ENCODE data around the gene KIF16B. TPM values are rescaled to one million over a fixed set of nuclear protein-coding genes. Genes with fewer than 3 reads are reported as not detected.

KIF16B gene
- total RNA-seq, 1 experiment from 2014 or later: 7.0 TPM

DNA sequence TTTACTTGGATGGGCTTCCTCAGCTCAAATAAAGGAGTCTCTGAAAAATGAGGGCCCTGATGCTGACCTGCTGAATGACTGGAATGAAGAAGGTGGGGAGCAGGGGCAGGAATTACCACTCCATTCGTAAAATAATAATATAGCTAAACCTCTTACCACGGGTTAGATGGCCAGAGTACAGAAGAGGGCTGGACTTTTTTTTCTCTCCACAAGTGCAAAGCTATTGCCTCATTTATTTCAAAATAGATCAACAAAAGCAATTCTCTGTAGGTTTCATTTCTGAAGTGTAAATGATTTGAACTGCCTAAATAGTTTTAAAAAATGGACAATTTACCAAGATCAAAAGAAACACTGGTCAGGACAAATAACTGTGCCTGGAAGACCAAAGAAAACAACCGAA is 256.7 kb downstream of the KIF16B start:
- Histone ChIP-seq H3K4me2 (ENCODE audit: low read length) (no peak overlapping the region), H3K9me3 (ENCODE audit: control insufficient read depth in 1 of 2, insufficient read depth in 1 of 2, low read depth in 1 of 2, low read length in 2 of 2) (no peaks in the 10 kb centered on the region), H2AFZ (ENCODE audit: low read depth, low read length, poor library complexity, severe bottlenecking) (no peak overlapping the region), H3K79me2 (ENCODE audit: insufficient read depth, low read length) (no peaks in the 10 kb centered on the region), H3K4me3 (replicated peaks in 1 of 2; ENCODE audit: low read depth in 1 of 2, low read length in 2 of 2) (no peak overlapping the region), H3K9ac (ENCODE audit: low read length) (no peak overlapping the region), H3K27ac (ENCODE audit: low read depth, low read length) (no peak overlapping the region), H3K4me1 (ENCODE audit: control insufficient read depth in 1 of 2, insufficient read depth in 2 of 2, low read length in 2 of 2) (no peaks in the 10 kb centered on the region), H3K9me2 (ENCODE audit: insufficient read depth) (no peaks in the 10 kb centered on the region), H3K36me3 (ENCODE audit: control insufficient read depth in 1 of 2, insufficient read depth in 2 of 2, low read length in 2 of 2) (no peaks in the 10 kb centered on the region; a peak in 1 of 4 replicates), H3K27me3 (ENCODE audit: insufficient read depth, low read length) (no peaks in the 10 kb centered on the region), H4K20me1 (ENCODE audit: insufficient read depth) (no peaks in the 10 kb centered on the region)
- no peak for TF ChIP-seq SRF (IDR thresholded peaks at IDR 0.05; ENCODE audit: low read depth)
- TF ChIP-seq CBX3 (IDR thresholded peaks at IDR 0.05; ENCODE audit: low read depth): no peak
- TF ChIP-seq, protein P1, sequence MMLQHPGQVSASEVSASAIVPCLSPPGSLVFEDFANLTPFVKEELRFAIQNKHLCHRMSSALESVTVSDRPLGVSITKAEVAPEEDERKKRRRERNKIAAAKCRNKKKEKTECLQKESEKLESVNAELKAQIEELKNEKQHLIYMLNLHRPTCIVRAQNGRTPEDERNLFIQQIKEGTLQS (IDR thresholded peaks at IDR 0.05): no peak
- TF ChIP-seq, protein P2, sequence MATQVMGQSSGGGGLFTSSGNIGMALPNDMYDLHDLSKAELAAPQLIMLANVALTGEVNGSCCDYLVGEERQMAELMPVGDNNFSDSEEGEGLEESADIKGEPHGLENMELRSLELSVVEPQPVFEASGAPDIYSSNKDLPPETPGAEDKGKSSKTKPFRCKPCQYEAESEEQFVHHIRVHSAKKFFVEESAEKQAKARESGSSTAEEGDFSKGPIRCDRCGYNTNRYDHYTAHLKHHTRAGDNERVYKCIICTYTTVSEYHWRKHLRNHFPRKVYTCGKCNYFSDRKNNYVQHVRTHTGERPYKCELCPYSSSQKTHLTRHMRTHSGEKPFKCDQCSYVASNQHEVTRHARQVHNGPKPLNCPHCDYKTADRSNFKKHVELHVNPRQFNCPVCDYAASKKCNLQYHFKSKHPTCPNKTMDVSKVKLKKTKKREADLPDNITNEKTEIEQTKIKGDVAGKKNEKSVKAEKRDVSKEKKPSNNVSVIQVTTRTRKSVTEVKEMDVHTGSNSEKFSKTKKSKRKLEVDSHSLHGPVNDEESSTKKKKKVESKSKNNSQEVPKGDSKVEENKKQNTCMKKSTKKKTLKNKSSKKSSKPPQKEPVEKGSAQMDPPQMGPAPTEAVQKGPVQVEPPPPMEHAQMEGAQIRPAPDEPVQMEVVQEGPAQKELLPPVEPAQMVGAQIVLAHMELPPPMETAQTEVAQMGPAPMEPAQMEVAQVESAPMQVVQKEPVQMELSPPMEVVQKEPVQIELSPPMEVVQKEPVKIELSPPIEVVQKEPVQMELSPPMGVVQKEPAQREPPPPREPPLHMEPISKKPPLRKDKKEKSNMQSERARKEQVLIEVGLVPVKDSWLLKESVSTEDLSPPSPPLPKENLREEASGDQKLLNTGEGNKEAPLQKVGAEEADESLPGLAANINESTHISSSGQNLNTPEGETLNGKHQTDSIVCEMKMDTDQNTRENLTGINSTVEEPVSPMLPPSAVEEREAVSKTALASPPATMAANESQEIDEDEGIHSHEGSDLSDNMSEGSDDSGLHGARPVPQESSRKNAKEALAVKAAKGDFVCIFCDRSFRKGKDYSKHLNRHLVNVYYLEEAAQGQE (IDR thresholded peaks at IDR 0.05; ENCODE audit: low read depth): no peak
- TF ChIP-seq, protein P3, sequence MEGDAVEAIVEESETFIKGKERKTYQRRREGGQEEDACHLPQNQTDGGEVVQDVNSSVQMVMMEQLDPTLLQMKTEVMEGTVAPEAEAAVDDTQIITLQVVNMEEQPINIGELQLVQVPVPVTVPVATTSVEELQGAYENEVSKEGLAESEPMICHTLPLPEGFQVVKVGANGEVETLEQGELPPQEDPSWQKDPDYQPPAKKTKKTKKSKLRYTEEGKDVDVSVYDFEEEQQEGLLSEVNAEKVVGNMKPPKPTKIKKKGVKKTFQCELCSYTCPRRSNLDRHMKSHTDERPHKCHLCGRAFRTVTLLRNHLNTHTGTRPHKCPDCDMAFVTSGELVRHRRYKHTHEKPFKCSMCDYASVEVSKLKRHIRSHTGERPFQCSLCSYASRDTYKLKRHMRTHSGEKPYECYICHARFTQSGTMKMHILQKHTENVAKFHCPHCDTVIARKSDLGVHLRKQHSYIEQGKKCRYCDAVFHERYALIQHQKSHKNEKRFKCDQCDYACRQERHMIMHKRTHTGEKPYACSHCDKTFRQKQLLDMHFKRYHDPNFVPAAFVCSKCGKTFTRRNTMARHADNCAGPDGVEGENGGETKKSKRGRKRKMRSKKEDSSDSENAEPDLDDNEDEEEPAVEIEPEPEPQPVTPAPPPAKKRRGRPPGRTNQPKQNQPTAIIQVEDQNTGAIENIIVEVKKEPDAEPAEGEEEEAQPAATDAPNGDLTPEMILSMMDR (IDR thresholded peaks at IDR 0.05 in 2 of 3, conservative IDR thresholded peaks at IDR 0.05 in 1 of 3; ENCODE audit: borderline replicate concordance in 1 of 3, insufficient read depth in 1 of 3, low read depth in 2 of 3, low read length in 2 of 3): no peak
- no peak for TF ChIP-seq ZNF274 (IDR thresholded peaks at IDR 0.05; ENCODE audit: low read depth, low read length)
- TF ChIP-seq, protein P4, sequence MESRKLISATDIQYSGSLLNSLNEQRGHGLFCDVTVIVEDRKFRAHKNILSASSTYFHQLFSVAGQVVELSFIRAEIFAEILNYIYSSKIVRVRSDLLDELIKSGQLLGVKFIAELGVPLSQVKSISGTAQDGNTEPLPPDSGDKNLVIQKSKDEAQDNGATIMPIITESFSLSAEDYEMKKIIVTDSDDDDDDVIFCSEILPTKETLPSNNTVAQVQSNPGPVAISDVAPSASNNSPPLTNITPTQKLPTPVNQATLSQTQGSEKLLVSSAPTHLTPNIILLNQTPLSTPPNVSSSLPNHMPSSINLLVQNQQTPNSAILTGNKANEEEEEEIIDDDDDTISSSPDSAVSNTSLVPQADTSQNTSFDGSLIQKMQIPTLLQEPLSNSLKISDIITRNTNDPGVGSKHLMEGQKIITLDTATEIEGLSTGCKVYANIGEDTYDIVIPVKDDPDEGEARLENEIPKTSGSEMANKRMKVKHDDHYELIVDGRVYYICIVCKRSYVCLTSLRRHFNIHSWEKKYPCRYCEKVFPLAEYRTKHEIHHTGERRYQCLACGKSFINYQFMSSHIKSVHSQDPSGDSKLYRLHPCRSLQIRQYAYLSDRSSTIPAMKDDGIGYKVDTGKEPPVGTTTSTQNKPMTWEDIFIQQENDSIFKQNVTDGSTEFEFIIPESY (IDR thresholded peaks at IDR 0.05; ENCODE audit: extremely low read depth, insufficient replicate concordance, low read length): no peak
- no peak for TF ChIP-seq CEBPB (IDR thresholded peaks at IDR 0.05; ENCODE audit: low read depth)
- no peak for TF ChIP-seq TCF7L2 (IDR thresholded peaks at IDR 0.05; ENCODE audit: borderline replicate concordance, extremely low read depth, insufficient read depth, insufficient read length)
- TF ChIP-seq ZFX (IDR thresholded peaks at IDR 0.05): no peak
- no peak for TF ChIP-seq FOSL1 (IDR thresholded peaks at IDR 0.05; ENCODE audit: low read depth)
- TF ChIP-seq POLR2A (IDR thresholded peaks at IDR 0.05; ENCODE audit: borderline replicate concordance, extremely low read depth, insufficient read depth, insufficient read length): no peak
- no peak for TF ChIP-seq EZH2phosphoT487 (IDR thresholded peaks at IDR 0.05; ENCODE audit: borderline replicate concordance)
- TF ChIP-seq SP1 (IDR thresholded peaks at IDR 0.05; ENCODE audit: low read depth): no peak
- TF ChIP-seq JUND (IDR thresholded peaks at IDR 0.05): no peak
- no TSS peak for BruUV-seq (replicated peaks)
- intact Hi-C loops (cut with micrococcal nuclease): no loop called here
- ChIA-PET CTCF (no interaction called here), RAD21 (ENCODE audit: low non-redundant PET in 1 of 2, low total read pairs in 2 of 2, uncharacterized antibody in 2 of 2, unreplicated experiment in 2 of 2) (no interaction called here), POLR2A (no interaction called here)
- ATAC-seq (no peak), DNase-seq (ENCODE audit: low read depth, low spot score) (no peak)
